Measurements from ENCODE around the gene WTAP.
"Not testable (repeated sequence)": the region's sequence is repeated elsewhere in the genome, so short reads cannot be mapped to it uniquely, and the experiment has no call there.

WTAP gene

DNA sequence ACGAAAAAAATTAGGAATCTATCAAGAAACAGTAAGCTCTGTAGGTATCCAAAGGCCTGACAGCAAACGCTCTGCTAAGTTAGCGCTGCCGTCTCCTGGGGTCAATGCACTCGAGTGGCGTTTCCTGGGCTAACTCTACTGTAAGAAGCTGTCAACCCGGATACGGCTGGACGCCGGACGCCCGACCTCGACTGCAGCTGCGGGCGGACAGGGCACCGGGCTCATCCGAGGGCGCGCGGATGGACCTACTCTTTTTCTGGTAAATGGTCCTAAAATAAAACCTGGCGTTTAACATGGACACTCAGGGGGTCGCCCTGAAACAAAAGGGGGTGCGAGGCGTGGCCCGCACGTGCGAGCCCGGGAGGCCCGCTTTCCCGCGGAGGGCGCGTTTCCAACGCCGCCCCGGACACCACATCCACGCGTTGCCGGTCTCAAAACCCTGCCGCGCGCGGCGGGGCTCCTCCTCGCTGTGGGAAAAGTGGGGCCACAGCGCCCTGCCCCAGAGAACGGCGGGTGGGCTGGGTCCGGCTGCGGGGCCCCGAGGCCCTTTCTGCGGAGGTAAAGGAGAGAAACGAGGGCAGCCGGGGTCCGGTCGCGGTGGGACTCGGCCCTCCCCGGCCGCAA lies 61.6 kb downstream of the WTAP start:
- ChIA-PET POLR2A (interaction anchor here (0.6 to 5.2 kb wide), 15 partner anchors 10 to 789 kb away, joined by 3 to 97 read pairs (median 5); partner anchors contain the start of genes ACAT2, RSPH3 and WTAP), CTCF (no interaction called here)
- peak; percentile 38 for DNase-seq (ENCODE audit: extremely low spot score)
- no peak for TF ChIP-seq CTBP1 (IDR thresholded peaks at IDR 0.05; ENCODE audit: borderline replicate concordance)
- TF ChIP-seq FOXK2 (IDR thresholded peaks at IDR 0.05): no peak
- no peak for TF ChIP-seq NFRKB (IDR thresholded peaks at IDR 0.05)
- no peak for TF ChIP-seq ZNF384 (IDR thresholded peaks at IDR 0.05)

- ChIA-PET POLR2A (interaction anchor here (0.5 to 5.2 kb wide), 36 partner anchors 9 to 790 kb away, joined by 3 to 97 read pairs (median 5); partner anchors contain the start of genes ACAT2, PNLDC1, RSPH3 and WTAP), CTCF (no interaction called here)
- DNase-seq (ENCODE audit: extremely low spot score): peak; percentile 97
- TF ChIP-seq LEF1 (IDR thresholded peaks at IDR 0.05; ENCODE audit: borderline replicate concordance) (no peak), SP1 (IDR thresholded peaks at IDR 0.05) (no peak), L3MBTL2 (conservative IDR thresholded peaks at IDR 0.05) (peak; percentile 86), ELF4 (IDR thresholded peaks at IDR 0.05) (peak; percentile 75), FOXK2 (IDR thresholded peaks at IDR 0.05) (peak; percentile 71; the same call in 1 of the 2 replicates), BHLHE40 (IDR thresholded peaks at IDR 0.05; ENCODE audit: borderline replicate concordance) (no peak)
These were observed 62.3 kb downstream of the WTAP start, which contains the start of gene TCP1 for GRCh38 chr6:159789377-159790148. TCP1 (minus strand) TSS chr6:159789602; CDS start chr6:159789468, 134 bp downstream.

DNA sequence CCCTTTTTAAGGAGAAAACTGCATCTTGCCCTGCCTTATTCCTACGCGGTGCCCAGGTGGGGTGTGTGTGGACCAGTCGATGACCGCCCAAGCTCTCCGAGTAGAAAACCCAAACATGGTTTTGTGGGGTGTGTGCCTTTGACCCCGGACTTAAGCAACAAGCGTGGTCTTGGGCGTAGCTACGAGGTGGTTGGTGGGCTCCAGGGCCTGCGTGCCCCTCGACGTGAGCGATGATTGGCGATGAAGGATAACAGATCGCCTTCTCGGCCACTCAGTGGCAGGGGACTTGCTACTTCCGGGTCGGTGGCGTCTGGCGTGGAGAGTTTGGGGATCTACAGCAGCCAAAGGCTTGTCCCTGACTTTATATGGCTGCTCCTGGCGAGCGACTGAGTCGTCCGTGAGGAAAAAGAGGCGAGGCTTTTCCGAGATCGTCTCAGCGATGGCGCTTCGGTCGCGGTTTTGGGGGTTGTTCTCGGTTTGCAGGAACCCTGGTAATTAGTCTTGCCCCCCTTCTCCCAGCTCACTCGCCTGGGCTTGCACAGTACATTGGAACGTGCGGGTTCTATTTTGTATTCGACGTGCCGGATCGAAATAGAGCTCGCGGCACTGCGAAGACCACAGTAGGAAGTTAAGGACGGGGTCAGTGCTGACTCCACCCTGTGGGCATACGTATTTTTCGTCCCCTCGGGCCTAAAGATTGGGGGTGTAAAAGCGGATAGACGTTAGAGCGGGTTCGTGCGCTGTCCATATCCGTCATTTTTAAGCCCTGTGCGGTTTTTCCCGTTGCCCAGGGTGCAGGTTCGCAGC lies 63.0 kb downstream of the WTAP start, which contains the start of gene MRPL18:
MRPL18 (plus strand) TSS at position 319 of the 807 bp plus-strand sequence; CDS start at position 440, 121 bp downstream.
- ChIA-PET CTCF (interaction anchor here (1.2 kb wide), 1 partner anchor 43 kb away, joined by 3 read pairs; no protein-coding TSS in a partner anchor), POLR2A (interaction anchor here (0.6 to 5.2 kb wide), 34 partner anchors 8 to 791 kb away, joined by 3 to 97 read pairs (median 5); partner anchors contain the start of genes ACAT2, PNLDC1, RSPH3 and WTAP)
- TF ChIP-seq L3MBTL2 (conservative IDR thresholded peaks at IDR 0.05): peak; percentile 16; the same call in 1 of the 2 replicates
- peak; percentile 100 for TF ChIP-seq PKNOX1 (IDR thresholded peaks at IDR 0.05)
- TF ChIP-seq HDGF (IDR thresholded peaks at IDR 0.05; ENCODE audit: borderline replicate concordance): no peak
- TF ChIP-seq FOXK2 (IDR thresholded peaks at IDR 0.05): no peak
- peak; percentile 99 for TF ChIP-seq ELF4 (IDR thresholded peaks at IDR 0.05)
- peak; percentile 95 for DNase-seq (ENCODE audit: extremely low spot score)

GRCh38 chr6:159790956-159791598 lies 63.8 kb downstream of the WTAP start:
- ChIA-PET CTCF (interaction anchor here (1.2 kb wide), 1 partner anchor 43 kb away, joined by 3 read pairs; no protein-coding TSS in a partner anchor), POLR2A (interaction anchor here (0.6 to 5.2 kb wide), 18 partner anchors 8 to 173 kb away, joined by 3 to 97 read pairs (median 6); partner anchors contain the start of genes ACAT2, PNLDC1 and WTAP)
- DNase-seq (ENCODE audit: extremely low spot score): no peak
- TF ChIP-seq NFRKB (IDR thresholded peaks at IDR 0.05) (no peak), PKNOX1 (IDR thresholded peaks at IDR 0.05) (peak; percentile 78)

GRCh38 chr6:159794976-159795375 lies 67.7 kb downstream of the WTAP start:
- DNase-seq (ENCODE audit: extremely low spot score); CTCF ChIA-PET; POLR2A ChIA-PET: not testable (repeated sequence)

- ChIA-PET CTCF (no interaction called here), POLR2A (no interaction called here)
- DNase-seq (ENCODE audit: extremely low spot score): no peak
- TF ChIP-seq FOXA1 (IDR thresholded peaks at IDR 0.05): no peak
- TF ChIP-seq CTBP1 (IDR thresholded peaks at IDR 0.05; ENCODE audit: borderline replicate concordance): no peak
- TF ChIP-seq BHLHE40 (IDR thresholded peaks at IDR 0.05; ENCODE audit: borderline replicate concordance): no peak
- TF ChIP-seq FOXM1 (IDR thresholded peaks at IDR 0.05; ENCODE audit: borderline replicate concordance): no peak
- no peak for TF ChIP-seq ARNT (IDR thresholded peaks at IDR 0.05)
- no peak for TF ChIP-seq ELF4 (IDR thresholded peaks at IDR 0.05)
- no peak for TF ChIP-seq SP1 (IDR thresholded peaks at IDR 0.05)
- TF ChIP-seq PKNOX1 (IDR thresholded peaks at IDR 0.05): no peak
- no peak for TF ChIP-seq FOXK2 (IDR thresholded peaks at IDR 0.05)
- TF ChIP-seq L3MBTL2 (conservative IDR thresholded peaks at IDR 0.05): no peak
- TF ChIP-seq NFRKB (IDR thresholded peaks at IDR 0.05): no peak
- TF ChIP-seq TARDBP (IDR thresholded peaks at IDR 0.05): no peak
- TF ChIP-seq ZNF384 (IDR thresholded peaks at IDR 0.05): no peak
- no peak for TF ChIP-seq SUZ12 (IDR thresholded peaks at IDR 0.05)
- TF ChIP-seq LEF1 (IDR thresholded peaks at IDR 0.05; ENCODE audit: borderline replicate concordance): no peak
- TF ChIP-seq HDGF (IDR thresholded peaks at IDR 0.05; ENCODE audit: borderline replicate concordance): no peak
These were observed 70.2 kb downstream of the WTAP start for GRCh38 chr6:159797554-159797953.
